ENCODE results near the gene FTO.

DNA sequence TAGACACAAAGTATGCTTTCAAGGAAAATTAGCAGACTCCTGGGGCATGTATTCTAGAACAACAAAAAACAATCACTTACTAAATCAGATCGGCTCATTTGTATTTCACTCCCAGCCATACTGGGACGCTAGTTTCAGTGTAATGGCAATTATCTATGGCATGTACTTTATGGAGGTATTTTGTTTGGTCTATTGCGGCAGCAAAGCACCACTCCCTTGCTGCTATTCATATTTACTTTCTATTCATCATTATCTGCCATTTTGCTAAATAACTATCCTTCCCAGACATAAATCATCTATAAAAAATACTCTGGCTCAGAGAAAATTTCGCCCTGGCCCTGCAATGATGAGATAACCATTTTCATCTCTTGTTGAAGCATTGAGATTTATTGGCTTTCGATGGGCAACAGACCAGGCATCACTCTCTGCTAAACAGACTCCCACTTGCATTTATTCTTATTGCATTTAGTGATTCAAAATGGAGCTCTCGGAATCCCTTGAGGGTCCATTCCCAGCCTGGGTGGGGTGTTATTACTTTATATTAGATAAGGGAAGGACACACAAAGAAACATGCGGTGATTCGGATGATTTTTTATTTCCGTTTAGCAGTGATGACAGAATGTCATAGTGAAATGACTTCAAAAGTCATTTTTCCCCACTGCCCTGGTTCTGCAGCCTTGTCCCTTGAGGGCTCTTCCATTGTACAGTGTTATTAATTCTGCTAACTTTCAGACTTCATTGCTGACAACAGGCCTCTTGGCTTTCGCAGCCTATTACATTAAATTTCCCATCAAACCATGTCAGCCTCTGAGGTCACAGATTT, 356.9 kb downstream of the FTO start:
- TF ChIP-seq, protein P1, sequence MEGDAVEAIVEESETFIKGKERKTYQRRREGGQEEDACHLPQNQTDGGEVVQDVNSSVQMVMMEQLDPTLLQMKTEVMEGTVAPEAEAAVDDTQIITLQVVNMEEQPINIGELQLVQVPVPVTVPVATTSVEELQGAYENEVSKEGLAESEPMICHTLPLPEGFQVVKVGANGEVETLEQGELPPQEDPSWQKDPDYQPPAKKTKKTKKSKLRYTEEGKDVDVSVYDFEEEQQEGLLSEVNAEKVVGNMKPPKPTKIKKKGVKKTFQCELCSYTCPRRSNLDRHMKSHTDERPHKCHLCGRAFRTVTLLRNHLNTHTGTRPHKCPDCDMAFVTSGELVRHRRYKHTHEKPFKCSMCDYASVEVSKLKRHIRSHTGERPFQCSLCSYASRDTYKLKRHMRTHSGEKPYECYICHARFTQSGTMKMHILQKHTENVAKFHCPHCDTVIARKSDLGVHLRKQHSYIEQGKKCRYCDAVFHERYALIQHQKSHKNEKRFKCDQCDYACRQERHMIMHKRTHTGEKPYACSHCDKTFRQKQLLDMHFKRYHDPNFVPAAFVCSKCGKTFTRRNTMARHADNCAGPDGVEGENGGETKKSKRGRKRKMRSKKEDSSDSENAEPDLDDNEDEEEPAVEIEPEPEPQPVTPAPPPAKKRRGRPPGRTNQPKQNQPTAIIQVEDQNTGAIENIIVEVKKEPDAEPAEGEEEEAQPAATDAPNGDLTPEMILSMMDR (IDR thresholded peaks at IDR 0.05), result no peak
- TF ChIP-seq POLR2A (IDR thresholded peaks at IDR 0.05), result no peak
